ENCODE measurements around the gene FAM222B.

FAM222B gene

GRCh38 chr17:28710861-28711722 is 131.5 kb downstream of the FAM222B start:
- DNase-seq, result peak; percentile 88

- DNase-seq, result no peak
Measured at GRCh38 chr17:28707339-28707720, 135.3 kb downstream of the FAM222B start.

DNA sequence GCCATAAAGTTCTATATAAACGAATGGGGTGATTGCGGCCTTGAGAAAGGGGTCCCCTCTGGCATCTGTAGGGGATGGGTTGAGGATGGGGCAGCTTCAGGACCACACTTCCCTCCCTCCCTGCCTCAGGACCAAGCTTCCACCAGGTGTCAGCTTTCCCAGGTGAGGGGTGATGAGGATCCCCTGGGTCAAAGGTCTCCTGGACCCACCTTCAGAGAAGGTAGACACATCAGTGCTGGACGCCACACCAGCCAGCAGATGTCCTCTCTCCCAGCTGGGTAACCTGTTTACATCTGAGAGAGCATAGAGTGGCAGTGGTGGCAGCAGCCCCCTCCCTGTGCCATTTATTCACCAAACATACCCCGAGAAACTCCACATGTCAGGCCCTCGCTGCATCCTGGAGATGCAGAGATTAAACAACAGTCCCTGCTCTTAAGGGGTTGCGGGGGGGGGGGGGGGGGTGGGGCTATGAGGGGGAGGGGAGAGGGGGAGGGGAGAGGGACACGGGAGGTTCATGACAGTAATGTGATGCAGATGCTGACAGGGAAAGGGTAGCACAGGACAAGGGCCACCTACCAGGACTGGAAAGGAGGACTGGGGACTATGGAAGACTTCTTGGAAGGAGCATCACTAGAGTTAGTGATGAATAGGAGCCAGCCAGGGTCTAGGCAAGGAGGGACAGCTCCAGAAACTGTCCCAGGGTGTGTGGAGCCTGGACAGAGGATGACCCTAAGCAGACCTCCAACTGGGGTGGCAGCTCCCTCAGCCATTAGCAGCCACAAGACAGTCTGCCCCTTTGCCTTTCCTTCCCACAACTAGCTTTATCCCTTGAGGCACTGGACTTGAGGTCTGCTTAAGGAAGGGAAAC is 135.9 kb downstream of the FAM222B start:
- DNase-seq, result no peak

Measured in NCI-H1105 (cell line).